Measurements from ENCODE around the gene RIBC2. TPM values are rescaled to one million over a fixed set of nuclear protein-coding genes. Genes with fewer than 3 reads are reported as not detected.

The RIBC2 gene
- total RNA-seq, 1 experiment from 2014 or later: 2.9 TPM

GRCh38 chr22:45407793-45408192 lies 5.7 kb upstream of the RIBC2 start:
- Histone ChIP-seq H3K9me3 (ENCODE audit: control insufficient read depth, insufficient read depth, low read depth, low read length) (no peaks in the 10 kb centered on the region), H3K27me3 (ENCODE audit: control insufficient read depth, insufficient read depth, low read length) (no peaks in the 10 kb centered on the region), H3K4me1 (ENCODE audit: control insufficient read depth, insufficient read depth, low read length) (no peaks in the 10 kb centered on the region), H3K36me3 (ENCODE audit: control insufficient read depth, insufficient read depth, low read length) (no peaks in the 10 kb centered on the region; the same call in 1 of the 2 replicates), H3K27ac (ENCODE audit: low read length) (no peak overlapping the region), H3K4me3 (ENCODE audit: low read depth in 2 of 2, low read length in 2 of 2) (no peak overlapping the region)
- intact Hi-C loops (cut with micrococcal nuclease; ENCODE audit: unreplicated experiment) (no loop called here), in situ Hi-C loops (cut with HindIII; ENCODE audit: low pct_unique_long_range_greater_than_20kb, low sequenced_read_pairs) (no loop called here)
- ATAC-seq (no peak), DNase-seq (ENCODE audit: low read depth, low spot score) (no peak)
- ChIA-PET CTCF (no interaction called here), POLR2A (no interaction called here)
- TF ChIP-seq POLR2AphosphoS5 (IDR thresholded peaks at IDR 0.05; ENCODE audit: low read depth, low read length) (no peak), REST (IDR thresholded peaks at IDR 0.05; ENCODE audit: insufficient read depth in 1 of 2, low read depth in 2 of 2, low read length in 1 of 2) (no peak), TCF7L2 (IDR thresholded peaks at IDR 0.05; ENCODE audit: low read depth, low read length) (no peak), CTCF (IDR thresholded peaks at IDR 0.05) (no peak), SIN3A (IDR thresholded peaks at IDR 0.05; ENCODE audit: borderline replicate concordance, insufficient read depth, low read depth, low read length) (no peak)
- no TSS peak for BruUV-seq (replicated peaks)

- no TSS peak for BruUV-seq (replicated peaks)
- Histone ChIP-seq H3K9me3 (ENCODE audit: control insufficient read depth, insufficient read depth, low read depth, low read length) (no peaks in the 10 kb centered on the region), H3K4me1 (ENCODE audit: control insufficient read depth, insufficient read depth, low read length) (peaks cover 8% of the 10 kb centered on the region), H3K36me3 (ENCODE audit: control insufficient read depth, insufficient read depth, low read length) (no peaks in the 10 kb centered on the region), H3K27ac (ENCODE audit: low read length) (no peak overlapping the region; the same call in 1 of the 2 replicates), H3K4me3 (ENCODE audit: low read depth in 2 of 2, low read length in 2 of 2) (peak overlapping the region; percentile 55 to 76), H3K27me3 (ENCODE audit: control insufficient read depth, insufficient read depth, low read length) (no peaks in the 10 kb centered on the region)
- in situ Hi-C loops (cut with HindIII; ENCODE audit: low pct_unique_long_range_greater_than_20kb, low sequenced_read_pairs) (no loop called here), intact Hi-C loops (cut with micrococcal nuclease; ENCODE audit: unreplicated experiment) (no loop called here)
- TF ChIP-seq REST (IDR thresholded peaks at IDR 0.05; ENCODE audit: insufficient read depth in 1 of 2, low read depth in 2 of 2, low read length in 1 of 2) (no peak), CTCF (IDR thresholded peaks at IDR 0.05) (no peak), POLR2AphosphoS5 (IDR thresholded peaks at IDR 0.05; ENCODE audit: low read depth, low read length) (no peak), SIN3A (IDR thresholded peaks at IDR 0.05; ENCODE audit: borderline replicate concordance, insufficient read depth, low read depth, low read length) (no peak)
- no peak for ATAC-seq
- ChIA-PET CTCF (no interaction called here), POLR2A (no interaction called here)
- DNase-seq (ENCODE audit: low read depth, low spot score): no peak
Observed at GRCh38 chr22:45413013-45413367, 503 bp upstream of the RIBC2 start.

All from Panc1 (cell line).